Measurements from ENCODE around the gene FXYD2.

GRCh38 chr11:117828611-117829368 is 4.2 kb upstream of the FXYD2 start:
- TF ChIP-seq, protein P1, sequence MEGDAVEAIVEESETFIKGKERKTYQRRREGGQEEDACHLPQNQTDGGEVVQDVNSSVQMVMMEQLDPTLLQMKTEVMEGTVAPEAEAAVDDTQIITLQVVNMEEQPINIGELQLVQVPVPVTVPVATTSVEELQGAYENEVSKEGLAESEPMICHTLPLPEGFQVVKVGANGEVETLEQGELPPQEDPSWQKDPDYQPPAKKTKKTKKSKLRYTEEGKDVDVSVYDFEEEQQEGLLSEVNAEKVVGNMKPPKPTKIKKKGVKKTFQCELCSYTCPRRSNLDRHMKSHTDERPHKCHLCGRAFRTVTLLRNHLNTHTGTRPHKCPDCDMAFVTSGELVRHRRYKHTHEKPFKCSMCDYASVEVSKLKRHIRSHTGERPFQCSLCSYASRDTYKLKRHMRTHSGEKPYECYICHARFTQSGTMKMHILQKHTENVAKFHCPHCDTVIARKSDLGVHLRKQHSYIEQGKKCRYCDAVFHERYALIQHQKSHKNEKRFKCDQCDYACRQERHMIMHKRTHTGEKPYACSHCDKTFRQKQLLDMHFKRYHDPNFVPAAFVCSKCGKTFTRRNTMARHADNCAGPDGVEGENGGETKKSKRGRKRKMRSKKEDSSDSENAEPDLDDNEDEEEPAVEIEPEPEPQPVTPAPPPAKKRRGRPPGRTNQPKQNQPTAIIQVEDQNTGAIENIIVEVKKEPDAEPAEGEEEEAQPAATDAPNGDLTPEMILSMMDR (IDR thresholded peaks at IDR 0.05) = no peak
- no peak for TF ChIP-seq POLR2A (IDR thresholded peaks at IDR 0.05)

Data from Peyer's patch (tissue), 4 donors.